NOMO-1 (cell line): ENCODE measurements around the gene FEN1.

Experiments used
- DNase-seq, 2 experiments: peaks; one replicate each; lab custom pipeline; 2025; ENCODE audit not compliant: unreplicated experiment in 2 of 2; lab: John Stamatoyannopoulos, UW

Gene FEN1

DNA sequence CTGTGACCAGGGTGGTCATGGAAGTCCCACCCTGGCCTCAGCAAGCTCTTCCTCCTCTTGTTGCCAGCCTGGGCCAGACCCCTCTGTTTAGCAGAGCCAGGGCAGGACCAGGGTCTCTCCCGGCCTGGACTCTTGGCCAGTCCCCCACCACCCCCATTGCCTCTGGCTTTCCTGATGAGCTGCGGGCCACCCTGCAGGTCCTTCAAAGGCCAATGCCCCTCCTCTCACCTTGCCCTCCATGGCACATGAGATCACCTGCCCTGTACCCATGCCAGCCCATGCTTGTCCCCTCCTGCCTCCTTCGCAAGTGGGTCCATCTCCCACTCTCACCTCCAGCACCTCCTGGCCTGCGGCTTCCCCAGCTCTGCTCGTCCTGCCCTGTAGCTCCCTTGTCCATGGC is 45.8 kb downstream of the FEN1 start:
- DNase-seq, result no peak

DNA sequence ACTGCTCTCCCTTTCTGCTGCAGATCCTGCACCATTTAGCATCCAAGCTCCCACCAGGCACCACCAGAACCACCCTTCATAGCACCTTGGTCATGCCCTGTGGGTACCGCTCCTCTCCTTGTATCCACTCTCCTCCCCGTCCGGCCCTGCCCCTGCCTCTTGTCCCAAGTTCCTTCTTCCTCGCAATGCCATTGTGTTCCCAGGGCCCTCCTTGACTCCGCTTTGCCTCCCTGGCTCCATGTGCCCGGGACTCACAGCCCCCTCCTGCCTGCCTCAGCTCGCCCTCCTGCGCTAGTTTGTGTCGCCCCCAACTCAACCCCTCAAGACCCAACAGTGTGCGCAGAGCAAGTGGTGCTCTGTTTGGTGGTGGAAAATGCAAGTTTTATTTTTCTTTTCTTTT is 46.2 kb downstream of the FEN1 start:
- DNase-seq, result no peak

DNA sequence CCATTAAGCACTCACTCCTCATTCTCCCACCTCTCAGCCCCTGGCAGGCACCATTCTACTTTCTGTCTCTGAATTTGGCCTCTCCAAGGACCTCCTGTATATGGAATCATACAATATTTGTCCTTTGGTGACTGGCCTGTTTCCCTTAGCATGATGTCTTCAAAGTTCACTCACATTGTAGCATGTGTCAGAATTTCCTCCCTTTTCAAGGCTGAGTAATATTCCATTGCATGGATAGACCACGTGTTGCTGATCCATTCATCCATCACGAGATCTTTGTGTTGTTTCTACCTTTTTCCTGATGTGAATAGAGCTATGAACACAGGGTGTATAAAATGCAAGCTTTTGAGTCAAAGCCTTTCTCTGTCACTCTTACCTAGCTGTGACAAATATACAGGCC is 47.0 kb downstream of the FEN1 start:
- DNase-seq, result no peak

DNA sequence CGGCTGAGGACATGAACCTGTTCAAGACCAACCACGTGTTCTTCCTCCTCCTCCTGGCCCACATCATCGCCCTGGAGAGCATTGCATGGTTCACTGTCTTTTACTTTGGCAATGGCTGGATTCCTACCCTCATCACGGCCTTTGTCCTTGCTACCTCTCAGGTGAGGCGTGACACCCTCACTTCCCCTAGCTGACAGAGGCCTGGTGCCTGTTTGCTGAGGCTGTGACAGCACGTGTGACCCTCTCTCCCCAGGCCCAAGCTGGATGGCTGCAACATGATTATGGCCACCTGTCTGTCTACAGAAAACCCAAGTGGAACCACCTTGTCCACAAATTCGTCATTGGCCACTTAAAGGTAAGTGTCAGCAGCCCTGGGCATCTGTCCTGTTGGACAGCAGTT is 47.7 kb downstream of the FEN1 start:
- DNase-seq, result no peak

DNA sequence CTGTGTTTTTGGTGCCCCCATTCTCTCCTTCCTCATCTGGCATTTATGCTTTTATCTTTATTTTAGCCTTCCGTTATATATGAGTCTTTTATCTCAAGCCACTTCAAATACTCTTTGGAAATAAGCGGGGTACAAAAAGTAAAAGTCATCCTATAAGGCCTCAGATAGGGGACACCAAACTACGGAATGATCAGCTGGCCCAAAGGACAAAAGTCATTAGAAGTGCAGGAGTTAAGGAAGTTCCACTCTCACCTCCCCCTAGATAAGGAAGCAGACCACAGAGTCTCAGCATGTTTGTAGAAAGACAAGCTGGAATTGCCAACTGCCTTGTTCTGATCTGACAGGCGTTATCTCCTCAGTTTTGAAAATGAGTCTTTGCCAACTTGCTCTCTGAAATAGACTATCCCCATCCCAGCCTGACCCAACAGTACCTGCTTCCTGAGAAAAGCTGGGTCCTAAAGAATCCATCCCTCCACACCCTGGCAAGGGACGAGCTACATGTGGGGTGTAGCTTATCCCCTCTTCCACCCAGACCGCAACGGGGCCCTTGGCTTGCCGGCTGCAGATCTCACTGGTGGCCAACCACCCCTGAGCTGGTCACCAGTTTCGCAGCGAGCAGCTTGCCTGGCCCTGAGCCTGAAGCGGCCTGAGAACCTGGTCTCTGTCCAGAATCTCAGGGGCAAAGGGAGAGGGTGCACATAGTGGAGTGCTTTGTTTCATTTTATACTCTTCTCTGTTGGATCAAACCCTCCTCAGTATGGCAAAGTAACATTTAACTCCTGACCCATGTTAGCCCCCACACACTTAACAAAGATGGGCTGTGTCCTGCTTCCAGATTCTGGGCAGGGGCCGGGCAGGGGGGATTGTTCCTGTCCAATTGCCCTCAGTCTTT is 49.2 kb downstream of the FEN1 start:
- DNase-seq, result no peak

DNA sequence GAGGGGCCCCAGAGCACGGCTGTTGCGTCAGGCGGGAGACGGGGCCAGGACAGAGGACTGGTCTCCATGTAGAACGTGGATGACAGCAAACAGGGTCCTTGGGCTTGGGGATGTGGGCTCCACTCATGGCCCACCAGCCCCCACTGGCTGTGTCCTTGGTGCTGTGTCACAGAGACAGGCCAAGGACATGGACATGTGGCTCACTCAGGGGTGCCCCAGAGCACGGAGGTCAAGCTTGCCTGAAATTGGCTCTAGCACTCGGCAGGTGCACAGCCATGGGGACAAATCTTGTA is 49.8 kb downstream of the FEN1 start:
- DNase-seq, result no peak

DNA sequence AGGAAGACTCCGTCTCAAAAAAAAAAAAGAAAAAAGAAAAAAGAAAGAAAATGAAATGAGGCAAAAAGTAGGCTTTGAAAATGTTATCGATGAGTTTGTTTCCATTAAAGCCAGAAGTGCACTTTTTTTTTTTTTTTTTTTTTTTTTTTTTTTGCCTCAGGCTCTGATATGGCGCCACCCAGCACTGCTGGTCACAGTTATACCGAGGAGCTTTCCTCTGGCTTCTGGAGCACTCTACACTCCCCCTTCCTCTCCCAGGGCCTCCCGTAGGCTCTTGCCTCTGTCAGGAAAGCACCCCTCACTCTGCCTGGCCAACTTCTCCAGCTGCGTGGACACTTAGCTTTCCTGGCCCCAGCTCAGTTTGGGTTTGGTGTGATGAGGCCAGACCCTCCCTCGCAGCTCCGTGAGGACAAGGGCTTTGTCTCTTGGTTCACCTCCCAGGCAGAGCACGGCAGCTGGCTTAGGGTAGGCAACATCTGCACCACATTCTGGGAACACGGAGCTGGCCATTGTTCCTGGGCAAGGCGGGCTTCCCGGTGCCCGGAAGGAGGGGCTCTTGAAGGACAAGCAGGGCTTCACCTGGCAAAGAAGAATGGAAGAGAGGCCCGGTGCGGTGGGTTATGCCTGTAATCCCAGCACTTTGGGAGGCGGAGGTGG is 52.3 kb downstream of the FEN1 start:
- no peak for DNase-seq

DNA sequence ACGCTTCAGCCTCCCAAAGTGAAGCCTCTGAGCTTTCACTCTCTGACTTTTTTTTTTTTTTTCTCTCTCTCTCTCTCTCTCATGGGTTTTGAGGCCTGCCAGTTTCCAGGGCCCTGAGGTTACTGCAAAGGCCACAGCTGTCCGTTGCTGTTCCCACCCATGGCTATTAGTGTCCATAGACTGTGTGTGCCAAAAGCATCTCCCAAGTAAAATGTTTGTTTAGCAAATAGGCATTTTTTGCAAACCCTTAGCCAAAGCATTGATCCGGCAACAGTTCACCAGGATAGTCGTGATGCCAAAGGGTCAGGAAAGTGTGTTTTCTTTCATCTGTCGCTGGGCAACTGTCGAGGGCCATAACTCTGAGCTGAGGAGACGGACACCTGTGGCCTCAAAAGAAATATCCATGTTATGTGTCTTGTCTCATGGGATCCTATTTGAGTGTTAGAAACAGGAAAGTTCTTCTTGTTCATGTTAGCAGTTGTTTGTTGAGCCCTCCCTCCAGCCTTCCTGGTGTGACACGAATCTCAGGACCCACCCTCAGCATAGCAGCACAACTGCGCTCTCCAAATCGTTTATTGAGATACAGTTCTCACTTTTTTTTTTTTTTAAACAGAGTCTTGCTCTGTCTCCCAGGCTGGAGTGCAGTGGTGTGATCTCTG is 53.8 kb downstream of the FEN1 start:
- DNase-seq, result no peak
